ENCODE measurements around the gene CSDE1.

- TF ChIP-seq, protein P1, sequence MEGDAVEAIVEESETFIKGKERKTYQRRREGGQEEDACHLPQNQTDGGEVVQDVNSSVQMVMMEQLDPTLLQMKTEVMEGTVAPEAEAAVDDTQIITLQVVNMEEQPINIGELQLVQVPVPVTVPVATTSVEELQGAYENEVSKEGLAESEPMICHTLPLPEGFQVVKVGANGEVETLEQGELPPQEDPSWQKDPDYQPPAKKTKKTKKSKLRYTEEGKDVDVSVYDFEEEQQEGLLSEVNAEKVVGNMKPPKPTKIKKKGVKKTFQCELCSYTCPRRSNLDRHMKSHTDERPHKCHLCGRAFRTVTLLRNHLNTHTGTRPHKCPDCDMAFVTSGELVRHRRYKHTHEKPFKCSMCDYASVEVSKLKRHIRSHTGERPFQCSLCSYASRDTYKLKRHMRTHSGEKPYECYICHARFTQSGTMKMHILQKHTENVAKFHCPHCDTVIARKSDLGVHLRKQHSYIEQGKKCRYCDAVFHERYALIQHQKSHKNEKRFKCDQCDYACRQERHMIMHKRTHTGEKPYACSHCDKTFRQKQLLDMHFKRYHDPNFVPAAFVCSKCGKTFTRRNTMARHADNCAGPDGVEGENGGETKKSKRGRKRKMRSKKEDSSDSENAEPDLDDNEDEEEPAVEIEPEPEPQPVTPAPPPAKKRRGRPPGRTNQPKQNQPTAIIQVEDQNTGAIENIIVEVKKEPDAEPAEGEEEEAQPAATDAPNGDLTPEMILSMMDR (IDR thresholded peaks at IDR 0.05): no peak
- TF ChIP-seq POLR2A (IDR thresholded peaks at IDR 0.05): no peak
These were observed 4.6 kb downstream of the CSDE1 start for GRCh38 chr1:114753143-114753542.

Measured in thyroid gland (tissue), 4 donors.